Mesenchymal stem cell (in vitro differentiated cells and primary cell): ENCODE results near the gene CTLA4.
"Not testable (repeated sequence)": the region's sequence is repeated elsewhere in the genome, so short reads cannot be mapped to it uniquely, and the experiment has no call there.

Experiments used
- DNase-seq: peaks from one replicate; pipeline ENCODE4 v3.0.0-alpha.2; 2013
- H2AFZ ChIP-seq: one replicate; pipeline ENCODE4 v1.6.1; 2013; ENCODE audit warnings: low read depth, mild to moderate bottlenecking, control low read depth, inconsistent platforms, low read length, moderate library complexity
- H2AK5ac ChIP-seq: 2 replicates; pipeline ENCODE4 v1.6.1; 2013; ENCODE audit warnings: low read length, moderate library complexity, mild to moderate bottlenecking, inconsistent platforms; ENCODE audit not compliant: severe bottlenecking
- H2BK120ac ChIP-seq: one replicate; pipeline ENCODE4 v1.6.1; 2013; ENCODE audit warnings: low read depth, mild to moderate bottlenecking, inconsistent platforms, low read length, moderate library complexity
- H2BK12ac ChIP-seq, 2 experiments: one replicate each; pipeline ENCODE4 v1.6.1; 2013; ENCODE audit warnings: inconsistent platforms in 2 of 2, low read length in 2 of 2, mild to moderate bottlenecking in 2 of 2, moderate library complexity in 2 of 2, control low read depth in 1 of 2
- H2BK15ac ChIP-seq: one replicate; pipeline ENCODE4 v1.6.1; 2013; ENCODE audit warnings: mild to moderate bottlenecking, low read depth, inconsistent platforms; ENCODE audit not compliant: poor library complexity, severe bottlenecking
- H2BK5ac ChIP-seq: 2 replicates; pipeline ENCODE4 v1.6.1; 2013; ENCODE audit warnings: low read depth, mild to moderate bottlenecking, low read length, control low read depth, inconsistent platforms; ENCODE audit not compliant: poor library complexity, severe bottlenecking
- H3K14ac ChIP-seq, 2 experiments: one replicate each; pipeline ENCODE4 v1.6.1; 2013; ENCODE audit warnings: inconsistent platforms in 2 of 2, low read length in 2 of 2, control low read depth in 1 of 2, mild to moderate bottlenecking in 1 of 2, moderate library complexity in 1 of 2
- H3K18ac ChIP-seq, 2 experiments: one replicate each; pipeline ENCODE4 v1.6.1; 2013; ENCODE audit warnings: inconsistent platforms in 2 of 2, low read length in 2 of 2, control low read depth in 1 of 2, low read depth in 1 of 2, mild to moderate bottlenecking in 1 of 2
- H3K23ac ChIP-seq, 2 experiments: one replicate each; pipeline ENCODE4 v1.6.1; 2013; ENCODE audit warnings: inconsistent platforms in 2 of 2, low read length in 2 of 2, mild to moderate bottlenecking in 2 of 2, moderate library complexity in 2 of 2, control low read depth in 1 of 2
- H3K27ac ChIP-seq: 2 replicates; pipeline ENCODE4 v1.5.1; 2013; ENCODE audit warnings: mild to moderate bottlenecking, moderate library complexity, low read length, control low read depth, inconsistent platforms; ENCODE audit not compliant: poor library complexity, severe bottlenecking
- H3K27me3 ChIP-seq, 2 experiments: 2 replicates each; pipeline versions ENCODE4 v1.6.1 to v1.7.0; 2013; ENCODE audit warnings: low read length in 2 of 2, mild to moderate bottlenecking in 2 of 2, moderate library complexity in 2 of 2, control low read depth in 1 of 2, inconsistent platforms in 1 of 2; ENCODE audit not compliant: control insufficient read depth in 1 of 2, insufficient read depth in 1 of 2
- H3K36me3 ChIP-seq, 2 experiments: 2 replicates each; pipeline versions ENCODE4 v1.6.1 to v1.7.0; 2013; ENCODE audit warnings: low read length in 2 of 2, control low read depth in 1 of 2, inconsistent platforms in 1 of 2, low read depth in 1 of 2, mild to moderate bottlenecking in 1 of 2; ENCODE audit not compliant: insufficient read depth in 2 of 2, control insufficient read depth in 1 of 2
- H3K4ac ChIP-seq, 2 experiments: one replicate each; pipeline ENCODE4 v1.6.1; 2013; ENCODE audit warnings: inconsistent platforms in 2 of 2, low read length in 2 of 2, mild to moderate bottlenecking in 2 of 2, moderate library complexity in 2 of 2, control low read depth in 1 of 2, low read depth in 1 of 2
- H3K4me1 ChIP-seq: 2 replicates; pipeline ENCODE4 v1.6.1; 2013; ENCODE audit warnings: low read depth, low read length, control low read depth; ENCODE audit not compliant: control insufficient read depth, insufficient read depth
- H3K4me2 ChIP-seq: 2 replicates; pipeline ENCODE4 v1.6.1; 2013; ENCODE audit warnings: low read length, mild to moderate bottlenecking, inconsistent platforms; ENCODE audit not compliant: poor library complexity, severe bottlenecking
- H3K4me3 ChIP-seq, 2 experiments: 2 replicates each; pipeline versions ENCODE4 v1.5.1 to v1.7.0; 2013; ENCODE audit warnings: low read length in 2 of 2, mild to moderate bottlenecking in 2 of 2, control low read depth in 1 of 2, low read depth in 1 of 2; ENCODE audit not compliant: insufficient read depth in 1 of 2
- H3K79me1 ChIP-seq: replicated peaks from 2 replicates; pipeline ENCODE4 v1.6.1; 2013; ENCODE audit warnings: mild to moderate bottlenecking, control low read depth, low read length, inconsistent platforms; ENCODE audit not compliant: poor library complexity, severe bottlenecking
- H3K9ac ChIP-seq: 2 replicates; pipeline ENCODE4 v1.7.0; 2013; ENCODE audit warnings: mild to moderate bottlenecking, low read length, moderate library complexity
- H3K9me3 ChIP-seq: 2 replicates; pipeline ENCODE4 v1.7.0; 2013; ENCODE audit warnings: mild to moderate bottlenecking, low read length; ENCODE audit not compliant: control insufficient read depth
- H4K8ac ChIP-seq: one replicate; pipeline ENCODE4 v1.6.1; 2013; ENCODE audit warnings: inconsistent platforms, mild to moderate bottlenecking, low read length, moderate library complexity
- H4K91ac ChIP-seq: one replicate; pipeline ENCODE4 v1.6.1; 2013; ENCODE audit warnings: mild to moderate bottlenecking, low read length, inconsistent platforms
- WGBS: methylation state at CpG from one replicate; pipeline ENCODE4 v1.1.7; 2013; ENCODE audit warnings: mixed read lengths; 5-methylcytosine and 5-hydroxymethylcytosine counted together

Gene CTLA4

DNA sequence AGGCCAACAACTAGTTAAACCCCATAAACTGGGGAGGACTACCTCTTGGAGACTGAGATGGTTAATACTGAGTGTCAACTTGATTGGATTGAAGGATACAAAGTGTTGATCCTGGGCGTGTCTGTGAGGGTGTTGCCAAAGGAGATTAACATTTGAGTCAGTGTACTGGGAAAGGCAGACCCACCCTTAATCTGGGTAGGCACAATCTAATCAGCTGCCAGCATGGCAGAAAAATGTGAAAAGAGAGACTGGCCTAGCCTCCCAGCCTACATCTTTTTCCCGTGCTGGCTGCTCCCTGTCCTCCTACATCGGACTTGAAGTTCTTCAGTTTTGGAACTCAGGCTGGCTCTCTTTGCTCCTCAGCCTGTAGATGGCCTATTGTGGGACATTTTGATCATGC, 13.6 kb downstream of the CTLA4 start:
- H2BK120ac ChIP-seq: not testable (repeated sequence)

DNA sequence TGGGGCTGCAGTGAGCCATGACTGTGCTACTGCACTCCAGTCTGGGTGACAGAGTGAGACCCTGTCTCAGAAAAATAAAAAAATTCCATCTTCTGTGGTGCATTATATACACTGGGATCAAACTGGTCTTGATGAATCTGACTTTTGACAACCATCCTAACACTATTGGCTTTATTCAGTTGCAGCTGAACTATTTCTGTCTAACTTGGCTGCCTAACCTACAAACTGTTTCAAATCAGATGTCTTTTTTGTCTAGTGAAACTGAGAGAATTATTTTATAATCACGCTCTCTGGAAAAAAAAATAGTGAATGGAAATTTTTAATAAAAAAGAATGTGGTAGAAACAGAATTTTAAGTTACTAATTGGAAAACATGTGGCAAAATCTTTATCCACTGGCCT, 15.0 kb downstream of the CTLA4 start:
- H2BK5ac ChIP-seq: no peak overlapping the region
- DNase-seq: no peak
- no peak overlapping the region for H2BK15ac ChIP-seq
- H3K18ac ChIP-seq: no peak overlapping the region
- H3K4me3 ChIP-seq: no peak overlapping the region
- no peak overlapping the region for H2BK120ac ChIP-seq
- H4K91ac ChIP-seq: no peak overlapping the region
- H3K4ac ChIP-seq: no peak overlapping the region
- whole genome bisulfite sequencing: 100% methylated on average over 1 of the region's 1 CpG
- H3K23ac ChIP-seq: no peak overlapping the region
- no peak overlapping the region for H2AFZ ChIP-seq
- H3K4me1 ChIP-seq: no peaks in the 10 kb centered on the region
- no peaks in the 10 kb centered on the region for H3K79me1 ChIP-seq
- no peak overlapping the region for H3K9ac ChIP-seq
- H3K9me3 ChIP-seq: no peaks in the 10 kb centered on the region
- no peak overlapping the region for H4K8ac ChIP-seq
- no peak overlapping the region for H2AK5ac ChIP-seq
- H3K36me3 ChIP-seq: no peaks in the 10 kb centered on the region
- H3K27ac ChIP-seq: no peak overlapping the region
- H3K4me2 ChIP-seq: no peak overlapping the region
- H2BK12ac ChIP-seq: no peak overlapping the region
- H3K14ac ChIP-seq: no peak overlapping the region
- peaks cover 0 to 13% of the 10 kb centered on the region in 2 experiments for H3K27me3 ChIP-seq

More for the DNA sequence above, 13.6 kb downstream of the CTLA4 start:
- H3K9ac ChIP-seq, H2BK5ac ChIP-seq, H2AFZ ChIP-seq, H3K79me1 ChIP-seq, H3K4ac ChIP-seq, H3K14ac ChIP-seq, H2BK12ac ChIP-seq, H3K4me1 ChIP-seq, H3K4me3 ChIP-seq, H3K27ac ChIP-seq, H3K36me3 ChIP-seq, DNase-seq, H2BK15ac ChIP-seq, H3K9me3 ChIP-seq, H3K18ac ChIP-seq, H4K8ac ChIP-seq, H2AK5ac ChIP-seq, H4K91ac ChIP-seq, H3K4me2 ChIP-seq, H3K23ac ChIP-seq: not testable (repeated sequence)
- peaks cover 0 to 13% of the 10 kb centered on the region in 2 experiments for H3K27me3 ChIP-seq
- 96% methylated on average over 3 of the region's 3 CpGs for WGBS

DNA sequence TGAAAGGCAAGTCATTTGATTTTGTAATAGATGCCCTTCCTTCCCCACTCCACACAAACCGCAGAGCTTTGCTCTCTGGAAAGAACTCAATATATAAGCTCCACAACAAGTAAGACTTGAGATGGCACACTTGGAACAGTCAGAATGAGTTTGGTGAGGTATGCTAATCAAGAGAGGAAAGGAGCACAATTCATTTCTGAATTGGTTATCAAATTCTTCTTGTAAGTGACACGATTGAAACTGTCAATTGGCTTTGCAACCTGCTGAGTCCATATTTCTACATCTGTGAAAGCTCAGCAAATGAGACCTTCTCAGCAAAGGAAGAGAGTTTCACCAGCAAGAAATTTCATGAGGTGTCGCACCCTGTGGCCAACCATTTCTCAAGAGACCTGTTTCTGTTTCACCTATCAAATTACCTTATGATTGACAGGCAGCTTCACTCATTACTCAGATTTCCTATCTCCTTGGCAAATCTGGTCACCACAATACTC, 19.1 kb downstream of the CTLA4 start:
- no peak overlapping the region for H2BK12ac ChIP-seq
- H3K79me1 ChIP-seq: no peaks in the 10 kb centered on the region
- H3K27me3 ChIP-seq: peaks cover 0 to 4% of the 10 kb centered on the region in 2 experiments
- no peak overlapping the region for H2AK5ac ChIP-seq
- H2BK15ac ChIP-seq: no peak overlapping the region
- no peak overlapping the region for H3K23ac ChIP-seq
- no peak overlapping the region for H4K8ac ChIP-seq
- H3K18ac ChIP-seq: no peak overlapping the region
- H2BK5ac ChIP-seq: no peak overlapping the region
- H3K14ac ChIP-seq: no peak overlapping the region
- H3K27ac ChIP-seq: no peak overlapping the region
- 84% methylated on average over 2 of the region's 3 CpGs for WGBS
- no peak for DNase-seq
- H3K4me1 ChIP-seq: no peaks in the 10 kb centered on the region
- no peaks in the 10 kb centered on the region for H3K9me3 ChIP-seq
- no peak overlapping the region for H2AFZ ChIP-seq
- H2BK120ac ChIP-seq: no peak overlapping the region
- no peaks in the 10 kb centered on the region for H3K36me3 ChIP-seq
- H3K4me3 ChIP-seq: no peak overlapping the region
- H3K9ac ChIP-seq: no peak overlapping the region
- no peak overlapping the region for H3K4ac ChIP-seq
- no peak overlapping the region for H3K4me2 ChIP-seq
- H4K91ac ChIP-seq: no peak overlapping the region

DNA sequence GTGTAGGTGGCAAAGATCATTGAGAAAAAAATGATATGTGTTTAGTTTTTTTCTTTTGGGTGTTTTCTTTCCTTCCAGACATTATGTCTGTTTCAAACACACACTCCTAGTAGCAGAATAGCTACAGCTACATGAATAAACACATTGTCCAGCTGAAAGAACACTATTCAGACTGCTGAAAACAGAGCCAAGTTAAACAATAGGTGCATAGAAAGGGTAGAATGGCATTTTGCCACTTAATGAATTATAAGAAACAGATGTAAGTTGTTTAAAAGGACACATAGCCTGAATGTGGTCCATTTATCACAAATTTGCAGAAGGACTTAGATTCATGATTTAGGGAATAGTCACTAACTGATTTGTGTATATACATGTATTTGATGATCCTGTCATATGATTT, 20.1 kb downstream of the CTLA4 start:
- H2BK12ac ChIP-seq: no peak overlapping the region
- H2BK5ac ChIP-seq: no peak overlapping the region
- no peak overlapping the region for H2BK120ac ChIP-seq
- H3K27me3 ChIP-seq: peaks cover 0 to 4% of the 10 kb centered on the region in 2 experiments
- no peak overlapping the region for H4K91ac ChIP-seq
- no peak overlapping the region for H3K18ac ChIP-seq
- H3K36me3 ChIP-seq: no peaks in the 10 kb centered on the region
- no peak overlapping the region for H2AFZ ChIP-seq
- no peak for DNase-seq
- no peak overlapping the region for H2BK15ac ChIP-seq
- H2AK5ac ChIP-seq: no peak overlapping the region
- no peak overlapping the region for H3K27ac ChIP-seq
- H3K4ac ChIP-seq: no peak overlapping the region
- no peak overlapping the region for H3K23ac ChIP-seq
- no peak overlapping the region for H3K4me2 ChIP-seq
- H4K8ac ChIP-seq: no peak overlapping the region
- no peak overlapping the region for H3K4me3 ChIP-seq
- H3K9me3 ChIP-seq: no peaks in the 10 kb centered on the region
- no peaks in the 10 kb centered on the region for H3K79me1 ChIP-seq
- no peak overlapping the region for H3K14ac ChIP-seq
- H3K9ac ChIP-seq: no peak overlapping the region
- H3K4me1 ChIP-seq: no peaks in the 10 kb centered on the region
